K562 (cell line): Measurements from ENCODE around the gene PTCH1. TPM values are rescaled to one million over a fixed set of nuclear protein-coding genes. Genes with fewer than 3 reads are reported as not detected.

Source experiments
- ATAC-seq: fragments of 200-7000 bp; cut with Tn5 transposase; 3 replicates; pipeline ENCODE4 v1.9.1; 2020; ENCODE audit warnings: moderate library complexity
- BruUV-seq: library from RNA; stranded (reverse); fragments of 400-500 nt; replicated peaks from 2 replicates; lab custom pipeline; 2021; lab: Mats Ljungman, UMichigan
- CTCF ChIA-PET: fragments of 300-600 bp; formaldehyde crosslinking; extraction: SDS; loops from one replicate; lab custom pipeline; 2021; ENCODE audit warnings: low intra/inter-chr PET ratio; lab: Yijun Ruan, JAX
- POLR2A ChIA-PET: fragments of 300-600, 350-650 bp; sonication (Branson Sonifier 250); formaldehyde crosslinking; extraction: SDS; loops from one replicate; lab custom pipeline; 2021; ENCODE audit warnings: antibody characterized with exemption, inconsistent platforms; lab: Yijun Ruan, JAX
- DNase-seq, 4 experiments: peaks; one replicate each; pipeline versions ENCODE4 v3.0.0 to v3.0.0-alpha.2; 2011 to 2018; ENCODE audit warnings: low spot score in 3 of 4, mixed read lengths in 3 of 4; ENCODE audit errors: extremely low read depth in 1 of 4
- FAIRE-seq: peaks from 2 replicates; lab custom pipeline; 2011; peaks lifted over from hg19 to GRCh38; lab: Jason Lieb, UNC
- H2AFZ ChIP-seq: 2 replicates; pipeline ENCODE4 v1.6.0; 2011; ENCODE audit warnings: low read depth, low read length, control low read depth, inconsistent platforms
- H3K27ac ChIP-seq: fragments of 200-600 bp; 3 replicates; pipeline ENCODE4 v1.8.0; 2011; ENCODE audit warnings: low read depth, mild to moderate bottlenecking, control low read depth, inconsistent platforms, low read length, moderate library complexity, mixed read lengths; ENCODE audit errors: extremely low read depth
- H3K27me3 ChIP-seq, 2 experiments: fragments of 300-600 bp in 1 of 2; 2 replicates in 1 of 2; 3 replicates in 1 of 2; pipeline versions ENCODE4 v1.6.0 to v1.8.0; 2011; ENCODE audit warnings: inconsistent platforms in 2 of 2, low read length in 2 of 2, mild to moderate bottlenecking in 1 of 2, mixed read lengths in 1 of 2, moderate library complexity in 1 of 2; ENCODE audit not compliant: control insufficient read depth in 2 of 2, insufficient read depth in 2 of 2
- H3K36me3 ChIP-seq: fragments of 300-600 bp; 3 replicates; pipeline ENCODE4 v1.8.0; 2011; ENCODE audit warnings: mild to moderate bottlenecking, low read length, inconsistent platforms; ENCODE audit not compliant: control insufficient read depth, insufficient read depth
- H3K4me1 ChIP-seq, 2 experiments: fragments of 200-600 bp in 1 of 2; replicated peaks in 1 of 2; 2 replicates in 1 of 2; 3 replicates in 1 of 2; pipeline versions ENCODE4 v1.5.1 to v1.8.0; 2011; ENCODE audit warnings: inconsistent platforms in 2 of 2, low read length in 2 of 2, mild to moderate bottlenecking in 1 of 2, mixed read lengths in 1 of 2, moderate library complexity in 1 of 2; ENCODE audit not compliant: control insufficient read depth in 2 of 2, insufficient read depth in 2 of 2
- H3K4me2 ChIP-seq: 2 replicates; pipeline ENCODE4 v1.6.1; 2011; ENCODE audit warnings: low read length, control low read depth, inconsistent platforms, mixed read lengths; ENCODE audit not compliant: insufficient read depth
- H3K4me3 ChIP-seq: fragments of 200-600 bp; sonication (generic), shearing (Covaris generic); 2 replicates; pipeline ENCODE4 v1.5.1; 2016; ENCODE audit warnings: control low read depth, inconsistent platforms
- H3K79me2 ChIP-seq: fragments of 200-600 bp; 3 replicates; pipeline ENCODE4 v1.8.0; 2011; ENCODE audit warnings: low read length, inconsistent platforms; ENCODE audit not compliant: control insufficient read depth, insufficient read depth
- H3K9ac ChIP-seq, 2 experiments: 2 replicates each; pipeline versions ENCODE4 v1.6.0 to v1.6.1; 2011; ENCODE audit warnings: low read depth in 2 of 2, low read length in 2 of 2, control low read depth in 1 of 2, inconsistent platforms in 1 of 2, mild to moderate bottlenecking in 1 of 2, mixed read lengths in 1 of 2; ENCODE audit not compliant: insufficient read depth in 1 of 2
- H3K9me1 ChIP-seq: one replicate; pipeline ENCODE4 v1.6.0; 2011; ENCODE audit warnings: inconsistent platforms, mild to moderate bottlenecking, low read length, moderate library complexity; ENCODE audit not compliant: control insufficient read depth, insufficient read depth
- H3K9me3 ChIP-seq: replicated peaks from 2 replicates; pipeline ENCODE4 v1.5.1; 2011; ENCODE audit warnings: low read depth, low read length, inconsistent platforms; ENCODE audit not compliant: control insufficient read depth, insufficient read depth
- H4K20me1 ChIP-seq: replicated peaks from 2 replicates; pipeline ENCODE4 v1.6.1; 2011; ENCODE audit warnings: low read length, inconsistent platforms, mixed read lengths; ENCODE audit not compliant: control insufficient read depth, insufficient read depth
- EZH2 ChIP-seq: IDR thresholded peaks from 2 replicates; pipeline ENCODE4 v1.6.1; 2012; ENCODE audit warnings: low read depth, mild to moderate bottlenecking, inconsistent platforms, low read length, borderline replicate concordance
- FUS ChIP-seq: fragments of 200-400 bp; formaldehyde crosslinking; optimal IDR thresholded peaks from 2 replicates; pipeline ENCODE3; 2017; ENCODE audit warnings: low read depth, low read length
- HDAC1 ChIP-seq, 2 experiments: fragments of 450-650 bp; IDR thresholded peaks; 2 replicates each; pipeline ENCODE4 v1.6.1; 2016 to 2017; ENCODE audit warnings: inconsistent platforms in 1 of 2, mild to moderate bottlenecking in 1 of 2, moderate library complexity in 1 of 2
- HIVEP1 ChIP-seq: fragments of 250-450 bp; sonication (Bioruptor Pico); IDR thresholded peaks from 2 replicates; pipeline ENCODE4 v1.4.0; 2020; ENCODE audit warnings: mild to moderate bottlenecking
- HMG20A ChIP-seq: fragments of 450-650 bp; formaldehyde crosslinking; conservative IDR thresholded peaks from 2 replicates; pipeline ENCODE4 v1.4.0; 2020; ENCODE audit warnings: mild to moderate bottlenecking, mixed read lengths
- RBM25 ChIP-seq: fragments of 200-400 bp; formaldehyde crosslinking; IDR thresholded peaks from 2 replicates; pipeline ENCODE4 v1.6.1; 2018; ENCODE audit warnings: low read length, low read depth, moderate library complexity; ENCODE audit not compliant: severe bottlenecking
- RUNX1 ChIP-seq: sonication (generic); IDR thresholded peaks from 2 replicates; pipeline ENCODE4 v1.6.1; 2016; ENCODE audit warnings: antibody characterized with exemption, low read depth
- STAT5A ChIP-seq: IDR thresholded peaks from 2 replicates; pipeline ENCODE4 v1.6.1; 2012; ENCODE audit warnings: low read length, inconsistent platforms, borderline replicate concordance
- TAF1 ChIP-seq: IDR thresholded peaks from 2 replicates; pipeline ENCODE4 v1.6.1; 2011; ENCODE audit warnings: mild to moderate bottlenecking, low read length, moderate library complexity; ENCODE audit not compliant: insufficient read depth, control insufficient read depth, severe bottlenecking; ENCODE audit errors: extremely low read depth
- TARDBP ChIP-seq: fragments of 450-650 bp; IDR thresholded peaks from 2 replicates; pipeline ENCODE4 v1.6.1; 2016
- TSC22D4 ChIP-seq: fragments of 450-650 bp; IDR thresholded peaks from 2 replicates; pipeline ENCODE4 v1.6.1; 2016; ENCODE audit warnings: missing genetic modification characterization, missing biosample characterization, control low read depth
- ZNF175 ChIP-seq: fragments of 200-800 bp; sonication (Bioruptor generic); IDR thresholded peaks from 2 replicates; pipeline ENCODE4 v1.6.1; 2016; ENCODE audit warnings: low read depth, mild to moderate bottlenecking, missing genetic modification characterization, missing compliant biosample characterization
- ZNF830 ChIP-seq: fragments of 250-450 bp; sonication (Bioruptor Pico); IDR thresholded peaks from 2 replicates; pipeline ENCODE4 v1.5.0; 2021; ENCODE audit warnings: mild to moderate bottlenecking
- WGBS: fragments of 100-300 bp; shearing (Covaris generic); methylation state at CpG from one replicate; pipeline ENCODE4 v1.1.6; 2016; ENCODE audit warnings: low coverage, mixed read lengths; ENCODE audit not compliant: insufficient coverage; ENCODE audit errors: missing lambda C conversion rate; 5-methylcytosine and 5-hydroxymethylcytosine counted together
- in situ Hi-C: fragments of 300-500 bp; cut with MboI; formaldehyde crosslinking; loops from 4 replicates; pipeline ENCODE4 v1.15.0; 2018; ENCODE audit warnings: inconsistent platforms, mixed read lengths
- intact Hi-C: fragments of 100-400 bp; cut with micrococcal nuclease; formaldehyde crosslinking; loops from 2 replicates; pipeline ENCODE4 v1.14.2; 2022
- polyA plus RNA-seq, 8 experiments: library from polyadenylated mRNA; depleted of rRNA in 4 of 8; stranded (reverse) in 5 of 8; unstranded in 3 of 8; fragments of >200 nt; fragmentation: Nextera tagmentation in 2 of 8; fragmentation: Illumina TruSeq in 1 of 8; extraction: Ambion mirVana in 2 of 8; extraction: Trizol in 1 of 8; gene quantifications; 2 replicates each; pipeline versions ENCODE4 v1.2.1 to v1.2.3, GENCODE V29; 2011 to 2014; ENCODE audit warnings: inconsistent platforms in 1 of 8, missing spikeins in 1 of 8
- total RNA-seq, 7 experiments: library from RNA; depleted of rRNA in 6 of 7; stranded (reverse); fragments of >200 nt in 6 of 7; fragmentation: Illumina TruSeq in 2 of 7; extraction: Trizol in 2 of 7; gene quantifications; 2 replicates each; pipeline versions ENCODE4 v1.2.1 to v1.2.3, GENCODE V29; 2011 to 2021; ENCODE audit warnings: low replicate concordance in 1 of 7
- TF ChIP-seq, protein P1 (sequence below): fragments of 450-650 bp; IDR thresholded peaks from 2 replicates; pipeline ENCODE4 v1.6.1; 2016
- TF ChIP-seq, protein P2 (sequence below), 2 experiments: fragments of 450-650 bp; conservative IDR thresholded peaks; 2 replicates each; pipeline ENCODE4 v1.6.1; 2017; ENCODE audit warnings: mild to moderate bottlenecking in 2 of 2, moderate library complexity in 2 of 2
- TF ChIP-seq, protein P3 (sequence below), 2 experiments: fragments of 450-650 bp; IDR thresholded peaks; 2 replicates each; pipeline ENCODE4 v1.6.1; 2016

Gene PTCH1
- total and polyA plus RNA-seq, 9 of the 15 experiments (the other 6 are each of a cell fraction or from before 2014, with no cell fraction given), result 0.70 to 9.9 (median 3.8) TPM

DNA sequence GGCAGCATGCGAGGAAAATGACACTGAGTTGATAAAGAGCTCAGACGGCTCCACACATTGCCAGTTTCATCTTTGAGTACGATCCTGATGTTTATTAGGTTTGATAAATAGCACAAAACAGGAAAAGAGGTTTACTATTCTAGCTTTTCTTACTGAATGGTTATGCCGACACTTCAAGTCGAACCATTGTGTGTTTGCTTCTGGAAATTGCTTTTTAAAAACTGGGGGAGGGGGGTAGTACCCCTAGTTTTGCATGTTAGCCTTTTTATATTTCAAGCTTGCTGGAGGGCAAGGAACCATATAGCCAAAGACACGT lies 5.2 kb downstream of the PTCH1 start (continued):
- TF ChIP-seq HIVEP1 (CRISPR knock-in tag), result no peak

DNA sequence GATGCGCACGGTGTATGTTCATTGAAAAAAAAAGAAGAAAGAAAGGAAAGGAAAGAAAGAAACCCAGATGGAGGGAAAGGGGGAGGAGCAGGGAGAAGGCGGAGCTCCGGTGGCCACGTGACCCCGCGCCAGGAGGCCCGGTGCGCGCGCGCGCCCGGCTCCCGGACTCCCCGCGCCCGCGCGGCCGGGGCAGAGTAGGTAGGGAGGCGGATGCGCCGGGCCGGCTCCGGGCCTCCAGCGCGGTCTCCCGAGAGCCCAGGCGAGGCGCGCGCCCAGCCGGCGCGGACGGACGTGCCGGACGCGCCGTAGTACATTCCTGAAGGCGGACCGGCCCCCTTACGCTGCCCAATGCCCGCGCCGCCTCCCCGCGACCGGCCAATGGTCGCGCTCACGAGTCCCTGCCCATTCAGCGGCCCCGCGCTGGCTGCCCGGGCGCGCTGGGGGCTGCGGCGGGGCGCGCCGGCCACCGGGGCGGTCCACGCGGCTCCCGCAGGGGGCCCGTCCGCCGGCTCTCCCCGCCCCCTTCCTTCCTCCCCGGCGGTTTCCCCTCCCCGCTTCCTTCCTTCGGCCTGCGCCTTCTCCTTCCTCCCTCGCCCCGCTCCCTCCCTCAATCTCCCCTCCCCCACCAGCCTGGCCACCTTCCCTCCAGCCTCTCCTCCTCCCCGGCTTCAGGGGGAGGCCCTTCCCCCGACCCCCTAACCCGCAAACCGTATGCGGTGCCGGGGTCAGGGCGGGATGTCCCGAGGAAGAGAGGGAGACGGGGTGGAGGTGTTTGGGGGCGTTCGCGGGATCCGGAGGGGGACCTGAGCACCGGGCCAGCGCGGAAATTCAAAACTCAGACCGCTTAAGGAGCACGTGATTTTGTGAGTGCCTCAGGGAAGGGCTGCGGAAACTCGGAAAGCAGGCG lies 5.8 kb downstream of the PTCH1 start:
- Histone ChIP-seq H3K4me3 (peak overlapping the region; percentile 84), H3K36me3 (no peaks in the 10 kb centered on the region; the same call in 2 of the 3 replicates), H3K9ac (peak overlapping the region; percentile 94 to 99), H3K4me2 (peak overlapping the region; percentile 91), H3K4me1 (peaks cover 17 to 47% of the 10 kb centered on the region in 2 experiments; a peak in 4 of 5 replicates), H2AFZ (peak overlapping the region; percentile 91), H3K9me3 (no peaks in the 10 kb centered on the region), H4K20me1 (no peaks in the 10 kb centered on the region), H3K27ac (peak overlapping the region; percentile 97), H3K27me3 (no peaks in the 10 kb centered on the region), H3K79me2 (peaks cover 55% of the 10 kb centered on the region), H3K9me1 (no peaks in the 10 kb centered on the region)
- intact Hi-C loops, result loop anchor here (2.0 kb wide), 1 partner anchor 194 kb away; the partner anchor contains the start of gene FANCC
- POLR2A ChIA-PET, result interaction anchor here (0.7 kb wide), 1 partner anchor 48 kb away, joined by 3 read pairs; no protein-coding TSS in a partner anchor
- WGBS, result under 1% methylated on average over 41 of the region's 102 CpGs
- CTCF ChIA-PET, result no interaction called here
- FAIRE-seq (peak; percentile 73), ATAC-seq (peak; percentile 76), DNase-seq (peak; percentile 83 to 94 (median 86))
- in situ Hi-C loops, result no loop called here
- no TSS peak for BruUV-seq
- TF ChIP-seq ZNF175 (CRISPR knock-in tag), result 0 out of 2 replicates have a peak, but pooled peaks have one; percentile 17
- TF ChIP-seq RBM25, result peak; percentile 77
- TF ChIP-seq, protein P1, sequence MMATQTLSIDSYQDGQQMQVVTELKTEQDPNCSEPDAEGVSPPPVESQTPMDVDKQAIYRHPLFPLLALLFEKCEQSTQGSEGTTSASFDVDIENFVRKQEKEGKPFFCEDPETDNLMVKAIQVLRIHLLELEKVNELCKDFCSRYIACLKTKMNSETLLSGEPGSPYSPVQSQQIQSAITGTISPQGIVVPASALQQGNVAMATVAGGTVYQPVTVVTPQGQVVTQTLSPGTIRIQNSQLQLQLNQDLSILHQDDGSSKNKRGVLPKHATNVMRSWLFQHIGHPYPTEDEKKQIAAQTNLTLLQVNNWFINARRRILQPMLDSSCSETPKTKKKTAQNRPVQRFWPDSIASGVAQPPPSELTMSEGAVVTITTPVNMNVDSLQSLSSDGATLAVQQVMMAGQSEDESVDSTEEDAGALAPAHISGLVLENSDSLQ, result no peak
- no peak for TF ChIP-seq TSC22D4 (tag)
- no peak for TF ChIP-seq STAT5A
- no peak for TF ChIP-seq ZNF830 (CRISPR knock-in tag)
- peak; percentile 51 to 90; a peak in 3 of 4 replicates for TF ChIP-seq HDAC1 (IDR thresholded peaks at IDR 0.05)
- TF ChIP-seq TAF1, result peak; percentile 72
- no peak for TF ChIP-seq HMG20A
- TF ChIP-seq FUS, result no peak
- TF ChIP-seq, protein P2, sequence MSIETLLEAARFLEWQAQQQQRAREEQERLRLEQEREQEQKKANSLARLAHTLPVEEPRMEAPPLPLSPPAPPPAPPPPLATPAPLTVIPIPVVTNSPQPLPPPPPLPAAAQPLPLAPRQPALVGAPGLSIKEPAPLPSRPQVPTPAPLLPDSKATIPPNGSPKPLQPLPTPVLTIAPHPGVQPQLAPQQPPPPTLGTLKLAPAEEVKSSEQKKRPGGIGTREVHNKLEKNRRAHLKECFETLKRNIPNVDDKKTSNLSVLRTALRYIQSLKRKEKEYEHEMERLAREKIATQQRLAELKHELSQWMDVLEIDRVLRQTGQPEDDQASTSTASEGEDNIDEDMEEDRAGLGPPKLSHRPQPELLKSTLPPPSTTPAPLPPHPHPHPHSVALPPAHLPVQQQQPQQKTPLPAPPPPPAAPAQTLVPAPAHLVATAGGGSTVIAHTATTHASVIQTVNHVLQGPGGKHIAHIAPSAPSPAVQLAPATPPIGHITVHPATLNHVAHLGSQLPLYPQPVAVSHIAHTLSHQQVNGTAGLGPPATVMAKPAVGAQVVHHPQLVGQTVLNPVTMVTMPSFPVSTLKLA (conservative IDR thresholded peaks at IDR 0.05), result peak; percentile 85 to 94
- TF ChIP-seq, protein P3, sequence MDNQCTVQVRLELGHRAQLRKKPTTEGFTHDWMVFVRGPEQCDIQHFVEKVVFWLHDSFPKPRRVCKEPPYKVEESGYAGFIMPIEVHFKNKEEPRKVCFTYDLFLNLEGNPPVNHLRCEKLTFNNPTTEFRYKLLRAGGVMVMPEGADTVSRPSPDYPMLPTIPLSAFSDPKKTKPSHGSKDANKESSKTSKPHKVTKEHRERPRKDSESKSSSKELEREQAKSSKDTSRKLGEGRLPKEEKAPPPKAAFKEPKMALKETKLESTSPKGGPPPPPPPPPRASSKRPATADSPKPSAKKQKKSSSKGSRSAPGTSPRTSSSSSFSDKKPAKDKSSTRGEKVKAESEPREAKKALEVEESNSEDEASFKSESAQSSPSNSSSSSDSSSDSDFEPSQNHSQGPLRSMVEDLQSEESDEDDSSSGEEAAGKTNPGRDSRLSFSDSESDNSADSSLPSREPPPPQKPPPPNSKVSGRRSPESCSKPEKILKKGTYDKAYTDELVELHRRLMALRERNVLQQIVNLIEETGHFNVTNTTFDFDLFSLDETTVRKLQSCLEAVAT (IDR thresholded peaks at IDR 0.05), result peak; percentile 53 to 76; a peak in 2 of 4 replicates
- TF ChIP-seq EZH2, result no peak
- TF ChIP-seq TARDBP, result no peak
- TF ChIP-seq RUNX1, result 0 out of 2 replicates have a peak, but pooled peaks have one; percentile 29
